Colonic mucosa (tissue), 4 donors: ENCODE measurements around the gene ATG4A. TPM values are rescaled to one million over a fixed set of nuclear protein-coding genes. Genes with fewer than 3 reads are reported as not detected.
A peak's percentile ranks its signal among the peaks of the same experiment; 100 is the strongest.

ENCODE experiments used
- DNase-seq: peaks from one replicate; pipeline ENCODE4 v3.0.0-alpha.2; 2020
- H3K27ac ChIP-seq: fragments of 200-600 bp; one replicate; pipeline ENCODE4 v1.8.0; 2021
- H3K27me3 ChIP-seq: fragments of 200-600 bp; one replicate; pipeline ENCODE4 v1.8.0; 2021
- H3K36me3 ChIP-seq: fragments of 200-600 bp; one replicate; pipeline ENCODE4 v1.8.0; 2021
- H3K4me1 ChIP-seq: fragments of 200-600 bp; one replicate; pipeline ENCODE4 v1.8.0; 2021; ENCODE audit warnings: mild to moderate bottlenecking
- H3K4me3 ChIP-seq: fragments of 200-600 bp; one replicate; pipeline ENCODE4 v1.8.0; 2021
- H3K9ac ChIP-seq, 2 donors: one replicate each; pipeline ENCODE4 v1.7.0; 2013; ENCODE audit warnings: control low read depth in 2 of 2, low read depth in 2 of 2, low read length in 2 of 2
- H3K9me3 ChIP-seq: fragments of 200-600 bp; one replicate; pipeline ENCODE4 v1.8.0; 2021
- CTCF ChIP-seq: fragments of 200-600 bp; IDR thresholded peaks from one replicate; pipeline ENCODE4 v1.8.0; 2022; ENCODE audit warnings: antibody characterized with exemption, mild to moderate bottlenecking
- intact Hi-C: fragments of 100-400 bp; cut with DNase I; formaldehyde crosslinking; loops from one replicate; pipeline ENCODE4 v1.14.1; 2022
- total RNA-seq, 2 donors: library from RNA; stranded (reverse); fragmentation: NEBNext Ultra II Directional in 1 of 2; extraction: Animal tissue kit (Norgen Biotek cat#: 25700) in 1 of 2; gene quantifications; one replicate each; pipeline ENCODE4 v1.2.1, GENCODE V29; 2021
- donor health status: healthy.
- donor health status: DM: no; HTN: no; CAD: no.
- donor health status: DM: no; HTN: no; CAD: no.

ATG4A gene
- total RNA-seq = 10 to 100 TPM; 15.7 to 19.0 TPM

- H3K4me1 ChIP-seq = no peaks in the 10 kb centered on the region
- peak within 1 kb of the TSS; percentile 48 for H3K4me3 ChIP-seq
- peak within 1 kb of the TSS; percentile 70 for H3K27ac ChIP-seq
- no peaks in the 10 kb centered on the region for H3K27me3 ChIP-seq
- H3K9ac ChIP-seq = peak within 1 kb of the TSS; percentile 76 to 81
- no peaks in the 10 kb centered on the region for H3K36me3 ChIP-seq
- intact Hi-C loops = no loop called here
- no peaks in the 10 kb centered on the region for H3K9me3 ChIP-seq
- no peak for TF ChIP-seq CTCF
- peak; percentile 93 for DNase-seq
Measured at GRCh38 chrX:108091264-108091877, at the start of gene ATG4A, which contains the start of gene PSMD10. Gene ATG4A (plus strand): TSS chrX:108091778. CDS start chrX:108091827, 49 bp downstream. Gene PSMD10 (minus strand): TSS chrX:108091542. CDS start chrX:108091520, 22 bp downstream.

GRCh38 chrX:108044554-108045256, 46.9 kb upstream of the ATG4A start, which contains the start of gene VSIG1:
Gene VSIG1 (plus strand): TSS chrX:108045065. CDS start chrX:108045131, 66 bp downstream.
- Histone ChIP-seq H3K9ac (no peak within 1 kb of the TSS), H3K27me3 (no peaks in the 10 kb centered on the region), H3K4me3 (no peak within 1 kb of the TSS), H3K9me3 (no peaks in the 10 kb centered on the region), H3K36me3 (no peaks in the 10 kb centered on the region), H3K4me1 (no peaks in the 10 kb centered on the region), H3K27ac (no peak within 1 kb of the TSS)
- no peak for DNase-seq
- no peak for TF ChIP-seq CTCF
- intact Hi-C loops = no loop called here

- TF ChIP-seq CTCF = no peak
- intact Hi-C loops = no loop called here
- H3K27ac ChIP-seq = no peak overlapping the region
- H3K4me3 ChIP-seq = no peak overlapping the region
- no peak overlapping the region for H3K9ac ChIP-seq
- H3K36me3 ChIP-seq = no peaks in the 10 kb centered on the region
- no peak for DNase-seq
- no peaks in the 10 kb centered on the region for H3K4me1 ChIP-seq
- no peaks in the 10 kb centered on the region for H3K27me3 ChIP-seq
- no peaks in the 10 kb centered on the region for H3K9me3 ChIP-seq
Measured at GRCh38 chrX:108049649-108050048, 41.9 kb upstream of the ATG4A start.

- no peak overlapping the region for H3K9ac ChIP-seq
- intact Hi-C loops = no loop called here
- no peak for TF ChIP-seq CTCF
- no peaks in the 10 kb centered on the region for H3K27me3 ChIP-seq
- H3K27ac ChIP-seq = no peak overlapping the region
- no peak for DNase-seq
- no peaks in the 10 kb centered on the region for H3K4me1 ChIP-seq
- no peak overlapping the region for H3K4me3 ChIP-seq
- no peaks in the 10 kb centered on the region for H3K9me3 ChIP-seq
- no peaks in the 10 kb centered on the region for H3K36me3 ChIP-seq
Measured at GRCh38 chrX:108053218-108053617, 38.4 kb upstream of the ATG4A start.

GRCh38 chrX:108055546-108055945, 36.0 kb upstream of the ATG4A start:
- DNase-seq = no peak
- no peaks in the 10 kb centered on the region for H3K4me1 ChIP-seq
- no peak for TF ChIP-seq CTCF
- no peaks in the 10 kb centered on the region for H3K36me3 ChIP-seq
- H3K27me3 ChIP-seq = no peaks in the 10 kb centered on the region
- no peak overlapping the region for H3K27ac ChIP-seq
- intact Hi-C loops = no loop called here
- no peaks in the 10 kb centered on the region for H3K9me3 ChIP-seq
- H3K4me3 ChIP-seq = no peak overlapping the region
- H3K9ac ChIP-seq = no peak overlapping the region
